Activated CD8-positive, alpha-beta memory T cell treated with anti-CD3 and anti-CD28 coated beads, Interleukin-2, amount 50 U/mL, for 24 hours (primary cell): ENCODE data around the gene ZFX.

Experiments
- DNase-seq: peaks from one replicate; pipeline ENCODE4 v3.0.0-alpha.2; 2020; ENCODE audit errors: extremely low read depth

The ZFX gene

DNA sequence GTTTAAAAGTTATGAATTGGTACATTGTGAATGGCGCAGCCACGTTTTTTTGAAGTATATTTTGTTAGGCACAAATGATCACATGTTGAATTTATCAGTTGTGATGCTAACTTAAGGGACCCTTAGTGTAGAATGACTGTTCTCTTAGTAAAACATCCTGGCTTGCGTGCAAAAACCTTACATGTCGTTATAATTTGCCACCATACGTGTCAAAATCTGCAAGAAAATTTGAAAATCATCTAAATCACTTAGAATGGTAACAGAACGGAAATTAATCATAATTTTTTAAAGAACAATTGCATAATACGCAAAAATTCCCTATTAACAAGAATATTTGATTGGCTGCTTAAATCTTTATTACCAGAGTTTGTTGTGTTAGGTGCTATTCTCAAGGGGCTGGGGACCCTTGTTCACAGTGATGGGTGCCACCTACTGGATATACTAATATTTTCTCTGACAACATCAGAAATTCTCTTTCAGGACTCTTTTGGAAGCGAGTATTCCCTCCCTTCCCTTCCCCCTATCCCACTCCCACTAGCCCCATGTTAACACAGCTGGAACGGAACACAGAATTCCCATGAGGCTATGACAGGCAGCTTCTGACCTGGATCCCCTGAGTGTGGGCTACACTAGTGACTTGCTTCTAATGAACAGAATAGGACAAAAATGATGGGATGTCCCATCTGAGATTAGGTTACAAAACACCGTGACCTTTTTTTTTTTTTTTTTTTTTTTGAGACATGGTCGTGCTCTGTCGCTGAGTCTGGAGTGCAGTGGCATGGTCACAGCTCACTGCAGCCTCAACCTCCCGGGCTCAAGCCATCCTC, 92.5 kb downstream of the ZFX start:
- no peak for DNase-seq

DNA sequence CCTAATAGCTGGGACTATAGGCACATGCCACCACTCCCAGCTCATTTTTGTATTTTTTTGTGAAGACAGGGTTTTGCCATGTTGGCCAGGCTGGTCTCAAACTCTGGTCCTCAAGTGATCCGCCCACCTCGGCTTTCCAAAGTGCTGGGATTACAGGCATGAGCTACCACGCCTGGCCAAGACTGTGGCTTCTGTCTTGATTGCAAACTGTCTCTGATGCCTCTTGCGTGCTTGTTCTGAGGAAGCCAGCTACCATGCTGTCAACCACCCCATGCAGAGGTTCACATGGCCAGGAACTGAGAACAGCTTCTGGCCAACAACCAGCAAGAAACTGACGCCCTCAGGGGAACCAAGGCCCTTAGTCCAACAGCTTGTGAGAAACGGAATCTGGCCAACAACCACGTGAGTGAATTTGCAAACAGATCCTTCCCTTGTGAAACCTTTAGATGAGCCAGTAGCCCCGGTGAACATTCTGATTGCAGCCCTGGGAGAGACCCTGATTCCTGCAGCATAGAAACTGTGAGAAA, 93.2 kb downstream of the ZFX start:
- DNase-seq, result no peak

DNA sequence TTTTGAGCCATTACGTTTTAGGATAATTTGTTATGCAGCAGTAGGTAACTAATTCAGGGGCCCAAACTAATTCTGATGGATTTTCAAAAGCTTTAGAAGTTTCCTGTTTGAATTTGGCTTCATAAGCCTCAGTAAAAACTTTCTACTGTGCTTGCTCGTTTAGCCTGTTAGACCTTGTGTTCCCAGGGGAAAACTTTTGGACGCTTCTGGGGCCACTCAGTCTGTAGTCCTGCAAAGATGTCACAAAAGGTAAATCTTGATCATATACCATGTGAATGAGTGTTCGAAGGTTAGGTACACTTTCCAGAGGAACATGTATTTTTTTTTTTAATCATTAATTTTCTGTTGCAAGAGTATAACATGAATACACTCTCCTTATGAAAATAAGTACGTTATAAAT, 93.7 kb downstream of the ZFX start:
- no peak for DNase-seq

DNA sequence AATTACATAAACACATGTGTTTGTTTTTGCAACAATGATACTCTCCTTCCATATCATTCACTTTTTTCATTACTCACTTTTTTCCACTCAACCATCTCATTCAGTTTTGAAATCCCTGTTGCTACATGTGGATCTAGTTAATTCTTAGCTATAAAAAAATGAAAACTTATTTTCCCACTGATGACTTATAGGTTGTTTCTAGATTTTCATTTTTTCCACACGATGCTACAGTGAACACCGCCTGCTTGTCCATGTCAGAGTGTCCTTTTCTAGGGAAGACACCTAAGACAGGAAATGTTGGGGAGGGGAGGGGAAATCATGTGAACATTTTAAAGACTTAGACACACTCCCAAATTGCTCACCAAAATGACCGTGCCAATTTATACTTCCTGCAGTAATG, 94.2 kb downstream of the ZFX start:
- no peak for DNase-seq

DNA sequence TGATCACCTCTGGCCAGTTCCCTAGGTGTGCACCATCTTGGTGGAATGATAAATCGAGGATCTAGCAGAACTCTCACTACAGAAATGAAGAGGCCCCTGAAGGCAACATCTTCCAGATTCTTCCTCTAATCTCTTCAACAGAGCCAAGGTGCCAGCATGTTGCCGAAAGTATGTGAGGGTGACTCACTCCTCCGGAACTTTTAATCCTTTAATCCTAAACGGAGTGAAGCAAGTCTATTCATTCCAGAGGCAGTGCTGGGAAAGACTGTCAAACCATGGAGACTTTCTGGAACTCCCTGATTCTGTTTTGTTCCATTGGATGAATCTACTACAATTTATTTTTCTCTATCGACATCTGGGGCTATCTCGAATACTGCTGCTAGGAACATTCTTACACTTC, 95.7 kb downstream of the ZFX start:
- DNase-seq, result no peak

DNA sequence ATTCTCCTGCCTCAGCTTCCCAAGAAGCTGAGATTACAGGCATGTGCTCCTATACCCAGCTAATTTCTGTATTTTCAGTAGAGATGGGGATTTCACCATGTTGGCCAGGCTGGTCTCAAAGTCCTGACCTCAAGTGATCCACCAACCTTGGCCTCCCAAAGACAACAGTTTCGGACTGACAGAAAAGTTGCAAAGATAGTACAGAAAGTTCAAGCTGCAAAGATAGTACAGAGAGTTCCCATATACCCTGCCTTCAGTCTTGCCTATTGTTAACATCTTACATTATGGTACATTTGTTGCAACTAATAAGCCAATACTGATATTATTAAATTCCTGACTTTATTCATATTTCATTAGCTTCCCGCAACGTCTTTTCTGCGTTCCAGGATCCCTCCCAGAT, 98.5 kb downstream of the ZFX start:
- DNase-seq, result no peak

DNA sequence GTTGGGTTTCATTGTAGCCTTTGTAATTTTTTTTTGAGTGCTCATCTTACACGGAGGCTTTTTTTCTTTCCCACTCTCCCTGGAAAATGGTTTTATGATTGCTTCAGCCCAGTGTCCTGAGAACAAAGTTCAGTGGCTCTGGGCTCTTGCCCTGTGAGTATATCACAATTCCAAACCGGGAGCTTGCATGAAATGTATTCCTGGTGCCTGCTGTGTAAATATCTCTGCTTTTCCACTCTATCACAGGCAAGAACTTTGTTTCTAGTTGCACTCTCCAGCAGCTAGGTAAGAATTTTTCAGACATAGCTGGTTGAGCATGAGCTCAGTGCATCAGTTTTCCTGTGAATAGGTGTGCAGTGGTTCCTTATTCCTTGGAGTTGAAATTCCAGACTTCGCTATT, 103.5 kb downstream of the ZFX start:
- DNase-seq, result no peak

DNA sequence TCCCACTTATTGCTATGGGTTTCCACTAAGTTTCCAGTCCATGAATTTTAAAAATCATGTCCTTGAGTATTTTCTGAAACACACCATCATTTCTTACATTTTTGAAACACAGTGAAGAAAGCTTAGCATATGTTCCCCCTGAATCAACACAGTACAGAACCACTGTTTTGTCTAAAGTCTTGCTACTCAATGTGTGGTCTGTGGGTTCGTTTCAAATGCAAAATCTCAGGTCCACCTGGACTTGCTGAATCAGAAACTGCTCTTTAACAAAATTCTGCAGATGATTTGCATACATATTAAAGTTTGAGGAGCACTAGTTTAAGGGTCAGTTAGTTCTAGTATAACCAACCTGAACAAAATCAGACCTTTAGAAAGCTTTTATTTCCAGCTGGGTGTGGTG, 103.9 kb downstream of the ZFX start:
- no peak for DNase-seq

DNA sequence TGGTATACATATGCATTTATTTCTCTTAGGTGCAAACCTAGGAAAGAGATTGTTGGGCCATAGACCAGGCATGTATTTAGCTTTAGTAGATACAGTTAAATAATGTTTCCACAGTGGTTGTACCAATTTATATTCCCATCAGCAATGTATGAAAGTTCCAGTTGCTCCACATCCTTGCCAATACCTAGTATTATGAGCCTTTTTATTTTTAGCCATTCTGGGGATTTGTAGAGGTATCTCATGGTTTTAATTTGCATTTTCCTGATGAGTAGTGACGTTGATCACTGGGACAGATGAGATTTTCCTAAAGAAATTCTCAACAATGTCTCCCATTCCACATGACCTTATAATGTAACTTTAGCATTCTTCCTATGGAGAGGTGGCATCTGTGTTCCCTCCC, 107.5 kb downstream of the ZFX start:
- DNase-seq, result no peak

DNA sequence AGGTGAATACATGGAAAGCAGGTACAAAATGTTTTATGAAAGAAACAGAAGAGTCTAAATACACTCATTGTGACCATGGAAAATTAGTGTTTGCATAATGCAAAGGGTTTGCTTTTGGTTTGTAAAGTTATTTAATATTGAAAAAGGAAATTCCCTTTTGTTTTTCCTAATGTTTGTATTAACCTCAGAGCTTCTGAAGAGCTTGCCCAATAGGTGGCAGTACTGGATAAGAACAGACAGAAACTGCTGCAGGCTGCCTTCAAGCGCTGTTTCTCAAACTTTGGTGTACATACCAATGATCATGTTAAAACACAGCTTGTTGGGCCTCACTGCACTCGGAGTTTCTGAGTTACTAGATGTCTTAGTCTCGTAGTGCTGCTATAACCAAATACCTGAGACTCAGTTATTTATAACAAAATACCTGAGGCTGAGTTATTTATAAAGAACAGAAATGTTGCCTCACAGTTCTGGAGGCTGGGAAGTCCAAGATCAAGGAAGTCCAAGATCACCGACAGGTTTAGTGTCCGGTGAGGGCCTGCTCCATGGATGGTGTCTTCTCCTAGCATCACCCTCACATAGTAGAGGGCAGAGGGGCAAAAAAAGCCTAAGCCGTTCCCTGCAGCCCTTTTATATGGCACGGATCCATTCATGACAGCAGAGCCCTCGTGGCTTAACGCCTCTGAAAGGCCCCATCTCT, 110.2 kb downstream of the ZFX start:
- DNase-seq, result no peak

DNA sequence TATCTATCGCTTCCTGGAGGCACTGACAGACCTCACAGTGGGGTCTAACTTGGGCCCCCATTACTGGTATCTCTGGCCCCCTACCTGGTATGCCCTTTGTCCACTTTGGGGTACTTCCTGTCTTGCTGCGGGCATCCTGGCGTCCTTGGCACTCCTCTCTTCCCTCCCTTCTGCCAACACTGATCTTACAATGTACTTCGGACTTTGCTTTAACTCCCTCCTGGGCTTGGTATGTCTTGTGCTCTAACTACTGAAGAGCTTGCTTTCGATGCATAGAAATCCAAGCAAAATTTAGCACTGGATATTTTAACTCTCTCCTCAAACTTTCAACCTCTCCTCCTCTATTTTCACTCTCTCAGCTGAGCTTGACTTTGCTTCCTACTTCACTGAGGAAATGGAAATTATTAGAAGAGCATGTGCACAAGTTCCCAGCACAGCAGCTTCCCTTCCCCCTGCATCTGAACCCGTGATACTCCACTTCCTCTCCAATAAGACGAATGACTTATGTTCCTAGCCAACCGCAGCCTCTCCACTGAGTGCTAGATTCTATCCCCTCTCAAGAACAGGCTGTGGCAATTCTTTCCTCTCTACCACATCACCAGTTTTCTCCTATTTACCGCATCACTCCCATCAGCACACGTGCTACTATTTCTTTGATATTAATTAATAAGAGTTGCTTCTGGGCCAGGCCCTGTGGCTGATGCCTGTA, 111.5 kb downstream of the ZFX start:
- DNase-seq, result no peak

DNA sequence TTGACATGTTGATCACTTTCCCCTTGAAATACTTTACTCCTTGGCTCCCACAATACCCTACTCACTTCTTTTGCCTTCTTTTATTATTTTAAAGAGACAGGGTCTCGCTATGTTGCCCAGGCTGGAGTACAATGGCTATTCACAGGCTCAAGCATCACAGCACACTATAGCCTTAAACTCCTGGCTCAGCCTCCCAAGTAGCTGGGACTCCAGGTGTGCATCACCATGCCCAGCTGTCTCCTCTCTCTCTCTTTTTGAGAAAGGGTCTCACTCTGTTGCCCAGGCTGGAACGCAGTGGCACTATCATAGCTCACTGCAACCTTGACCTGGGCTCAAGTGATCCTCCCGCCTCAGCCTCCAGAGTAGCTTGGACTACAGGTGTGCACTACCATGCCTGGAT, 112.8 kb downstream of the ZFX start:
- no peak for DNase-seq

DNA sequence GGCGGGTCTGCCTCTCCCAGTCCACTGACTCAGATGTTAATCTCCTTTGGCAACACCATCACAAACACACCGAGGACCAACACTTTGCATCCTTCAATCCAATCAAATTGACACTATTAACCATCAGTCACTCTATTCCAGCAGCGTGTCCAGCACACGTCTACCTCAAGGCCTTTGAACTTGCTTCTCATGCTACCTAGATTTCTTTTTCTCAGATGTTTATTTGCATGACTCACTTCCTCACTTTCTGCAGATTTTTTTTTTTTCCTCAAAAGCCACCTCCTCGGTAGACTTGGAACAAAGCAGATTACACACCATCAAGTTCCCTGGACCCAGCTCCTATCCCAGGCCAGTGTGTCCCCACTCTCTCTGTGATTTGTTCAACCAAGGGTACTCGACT, 114.9 kb downstream of the ZFX start:
- no peak for DNase-seq
